Neural cell (in vitro differentiated cells): ENCODE measurements around the gene KDM4B. TPM values are rescaled to one million over a fixed set of nuclear protein-coding genes. Genes with fewer than 3 reads are reported as not detected.

Experiments
- H2AFZ ChIP-seq: fragments of 200-600, 300-800 bp; sonication (generic), shearing (Covaris generic); 2 replicates; pipeline ENCODE4 v1.6.0; 2014; ENCODE audit warnings: low read depth, mild to moderate bottlenecking, antibody characterized with exemption, low read length, moderate library complexity
- H3F3A ChIP-seq: fragments of 200-600 bp; shearing (Covaris generic); 2 replicates; pipeline ENCODE4 v1.6.1; 2016; ENCODE audit warnings: mild to moderate bottlenecking, moderate library complexity, mixed read lengths, antibody characterized with exemption, low read length; ENCODE audit not compliant: insufficient read depth, poor library complexity, severe bottlenecking
- H3K27ac ChIP-seq: fragments of 200-600, 300-800 bp; sonication (generic), shearing (Covaris generic); 2 replicates; pipeline ENCODE4 v1.5.1; 2014; ENCODE audit warnings: mild to moderate bottlenecking, low read length, moderate library complexity
- H3K27me3 ChIP-seq: fragments of 300-800, 200-600 bp; sonication (generic), shearing (Covaris generic); 2 replicates; pipeline ENCODE4 v1.6.0; 2014; ENCODE audit warnings: mild to moderate bottlenecking, low read depth, low read length, moderate library complexity; ENCODE audit not compliant: insufficient read depth
- H3K36me3 ChIP-seq: fragments of 300-800, 200-600 bp; sonication (generic), shearing (Covaris generic); 2 replicates; pipeline ENCODE4 v1.5.1; 2014; ENCODE audit warnings: mild to moderate bottlenecking, antibody characterized with exemption, low read length, moderate library complexity; ENCODE audit not compliant: insufficient read depth
- H3K4me2 ChIP-seq: fragments of 300-800, 200-600 bp; sonication (generic), shearing (Covaris generic); 2 replicates; pipeline ENCODE4 v1.6.0; 2014; ENCODE audit warnings: mild to moderate bottlenecking, low read length
- H3K4me3 ChIP-seq: fragments of 300-800, 200-600 bp; sonication (generic), shearing (Covaris generic); 2 replicates; pipeline ENCODE4 v1.5.1; 2014; ENCODE audit warnings: mild to moderate bottlenecking, low read length, moderate library complexity
- H3K79me2 ChIP-seq: fragments of 200-600 bp; shearing (Covaris generic); replicated peaks from 2 replicates; pipeline ENCODE4 v1.6.0; 2014; ENCODE audit warnings: mild to moderate bottlenecking, low read length, moderate library complexity; ENCODE audit not compliant: insufficient read depth
- H3K9ac ChIP-seq: fragments of 300-800, 200-600 bp; sonication (generic), shearing (Covaris generic); 2 replicates; pipeline ENCODE4 v1.6.1; 2016; ENCODE audit warnings: mild to moderate bottlenecking, low read length, mixed read lengths
- H3K9me2 ChIP-seq: fragments of 200-600 bp; shearing (Covaris generic); 2 replicates; pipeline ENCODE4 v1.6.1; 2016; ENCODE audit warnings: mild to moderate bottlenecking, low read length, mixed read lengths; ENCODE audit not compliant: insufficient read depth
- H3K9me3 ChIP-seq: fragments of 200-600, 300-800 bp; sonication (generic), shearing (Covaris generic); 2 replicates; pipeline ENCODE4 v1.6.1; 2016; ENCODE audit warnings: mild to moderate bottlenecking, mixed run types, low read length, moderate library complexity, mixed read lengths
- H4K20me1 ChIP-seq: fragments of 200-600 bp; shearing (Covaris generic); 2 replicates; pipeline ENCODE4 v1.6.1; 2016; ENCODE audit warnings: mild to moderate bottlenecking, mixed run types; ENCODE audit not compliant: insufficient read depth
- CTCF ChIP-seq: fragments of 450-650 bp; IDR thresholded peaks from 2 replicates; pipeline ENCODE4 v1.5.1; 2014; ENCODE audit warnings: antibody characterized with exemption, mild to moderate bottlenecking, moderate library complexity; ENCODE audit not compliant: poor library complexity, severe bottlenecking
- EP300 ChIP-seq: fragments of 450-650 bp; conservative IDR thresholded peaks from 2 replicates; pipeline ENCODE4 v1.6.1; 2014; ENCODE audit warnings: antibody characterized with exemption, mild to moderate bottlenecking, moderate library complexity; ENCODE audit not compliant: poor library complexity, severe bottlenecking
- EZH2 ChIP-seq: fragments of 200-600, 300-800 bp; shearing (Covaris generic), sonication (generic); IDR thresholded peaks from 2 replicates; pipeline ENCODE4 v1.6.1; 2014; ENCODE audit warnings: antibody characterized with exemption, low read length, borderline replicate concordance, mild to moderate bottlenecking; ENCODE audit not compliant: insufficient read depth, poor library complexity, severe bottlenecking
- MXI1 ChIP-seq: fragments of 450-650 bp; conservative IDR thresholded peaks from 2 replicates; pipeline ENCODE4 v1.6.1; 2014; ENCODE audit warnings: antibody characterized with exemption, mild to moderate bottlenecking; ENCODE audit not compliant: poor library complexity, severe bottlenecking
- POLR2AphosphoS5 ChIP-seq: IDR thresholded peaks from 2 replicates; pipeline ENCODE4 v1.6.1; 2012
- RAD21 ChIP-seq: fragments of 450-650 bp; conservative IDR thresholded peaks from 2 replicates; pipeline ENCODE4 v1.6.1; 2014; ENCODE audit warnings: antibody characterized with exemption, mild to moderate bottlenecking, moderate library complexity
- REST ChIP-seq: IDR thresholded peaks from 2 replicates; pipeline ENCODE4 v1.6.1; 2012; ENCODE audit warnings: borderline replicate concordance
- SMC3 ChIP-seq: fragments of 450-650 bp; conservative IDR thresholded peaks from 2 replicates; pipeline ENCODE4 v1.6.1; 2014; ENCODE audit warnings: antibody characterized with exemption, mild to moderate bottlenecking, moderate library complexity; ENCODE audit not compliant: poor library complexity
- TAF1 ChIP-seq: IDR thresholded peaks from 2 replicates; pipeline ENCODE4 v1.6.1; 2012; ENCODE audit warnings: low read depth
- polyA plus RNA-seq: library from polyadenylated mRNA; depleted of rRNA; stranded (reverse); fragments of >200 nt; gene quantifications from 2 replicates; pipeline ENCODE4 v1.2.3, GENCODE V29; 2014

Gene KDM4B
- polyA plus RNA-seq, 1 donor from 2014 or later = 19.1 TPM

DNA sequence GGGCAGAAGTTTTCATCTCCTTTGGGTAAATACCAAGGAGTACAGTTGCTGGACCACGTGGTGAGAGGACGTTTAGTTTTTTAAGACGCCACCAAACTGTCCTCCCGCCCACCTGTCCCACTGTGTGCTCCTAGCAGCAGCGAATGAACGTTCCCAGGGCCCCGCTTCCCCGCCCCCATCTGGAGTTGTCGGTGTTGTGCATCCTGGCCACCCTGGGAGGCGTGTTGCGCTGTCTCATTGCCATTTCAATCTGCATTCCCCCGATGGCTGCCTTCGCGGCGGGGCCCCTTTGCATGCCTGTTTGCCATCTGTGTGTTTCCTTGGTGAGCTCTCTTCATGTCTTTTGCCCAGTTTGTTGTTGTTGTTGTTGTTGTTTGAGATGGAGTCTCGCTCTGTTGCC is 76.1 kb downstream of the KDM4B start:
- H3K36me3 ChIP-seq = no peaks in the 10 kb centered on the region
- no peak overlapping the region for H3K4me2 ChIP-seq
- H4K20me1 ChIP-seq = no peaks in the 10 kb centered on the region

GRCh38 chr19:5045956-5046338 is 77.0 kb downstream of the KDM4B start:
- TF ChIP-seq POLR2AphosphoS5 = no peak
- TF ChIP-seq REST = no peak
- no peak for TF ChIP-seq SMC3
- no peak for TF ChIP-seq CTCF
- TF ChIP-seq TAF1 = no peak
- Histone ChIP-seq H3K27me3 (no peaks in the 10 kb centered on the region), H3F3A (no peaks in the 10 kb centered on the region), H3K9me2 (no peaks in the 10 kb centered on the region), H3K4me2 (no peak overlapping the region), H3K4me3 (no peak overlapping the region), H3K9ac (no peak overlapping the region), H3K36me3 (no peaks in the 10 kb centered on the region), H3K9me3 (no peaks in the 10 kb centered on the region), H3K27ac (no peak overlapping the region), H3K79me2 (no peaks in the 10 kb centered on the region), H2AFZ (no peak overlapping the region), H4K20me1 (no peaks in the 10 kb centered on the region)

More for the DNA sequence above, 76.1 kb downstream of the KDM4B start:
- no peak overlapping the region for H2AFZ ChIP-seq
- no peak overlapping the region for H3K27ac ChIP-seq
- TF ChIP-seq MXI1 (no peak), RAD21 (no peak), SMC3 (no peak), CTCF (no peak), REST (no peak), POLR2AphosphoS5 (no peak), EZH2 (no peak), TAF1 (no peak), EP300 (no peak)
- H3K9me3 ChIP-seq = no peaks in the 10 kb centered on the region
- H3K9me2 ChIP-seq = no peaks in the 10 kb centered on the region
- no peaks in the 10 kb centered on the region for H3K27me3 ChIP-seq
- no peaks in the 10 kb centered on the region for H3F3A ChIP-seq
- H3K9ac ChIP-seq = no peak overlapping the region
- no peaks in the 10 kb centered on the region for H3K79me2 ChIP-seq
- H3K4me3 ChIP-seq = no peak overlapping the region
